ENCODE data around the gene GDI2. TPM values are rescaled to one million over a fixed set of nuclear protein-coding genes. Genes with fewer than 3 reads are reported as not detected.

The GDI2 gene
- total RNA-seq, 1 experiment from 2014 or later = 321 TPM

GRCh38 chr10:5812283-5813090 lies 747 bp downstream of the GDI2 start (continued):
- TF ChIP-seq GRHL2 (CRISPR knock-in tag; IDR thresholded peaks at IDR 0.05; ENCODE audit: insufficient replicate concordance, severe bottlenecking) (no peak), NR2C2 (CRISPR knock-in tag; IDR thresholded peaks at IDR 0.05) (no peak), TEAD1 (CRISPR knock-in tag; IDR thresholded peaks at IDR 0.05) (peak; percentile 4; the same call in 1 of the 2 replicates), GABPB1 (CRISPR knock-in tag; IDR thresholded peaks at IDR 0.05) (no peak), ERG (CRISPR knock-in tag; IDR thresholded peaks at IDR 0.05) (no peak), SMAD3 (CRISPR knock-in tag; IDR thresholded peaks at IDR 0.05; ENCODE audit: borderline replicate concordance) (no peak), ELF4 (CRISPR knock-in tag; IDR thresholded peaks at IDR 0.05; ENCODE audit: low read depth) (no peak), ZBTB43 (CRISPR knock-in tag; IDR thresholded peaks at IDR 0.05) (no peak), ATF2 (CRISPR knock-in tag; IDR thresholded peaks at IDR 0.05; ENCODE audit: borderline replicate concordance, low read depth) (no peak), ATF6 (CRISPR knock-in tag; IDR thresholded peaks at IDR 0.05) (no peak), ZNF317 (CRISPR knock-in tag; IDR thresholded peaks at IDR 0.05; ENCODE audit: borderline replicate concordance, low read depth) (no peak), KAT7 (CRISPR knock-in tag; IDR thresholded peaks at IDR 0.05; ENCODE audit: borderline replicate concordance) (0 out of 2 replicates have a peak, but pooled peaks have one; percentile 0), ESRRA (CRISPR knock-in tag; IDR thresholded peaks at IDR 0.05; ENCODE audit: borderline replicate concordance) (0 out of 2 replicates have a peak, but pooled peaks have one; percentile 22), MXD4 (CRISPR knock-in tag; IDR thresholded peaks at IDR 0.05; ENCODE audit: borderline replicate concordance) (no peak), FOXK1 (CRISPR knock-in tag; IDR thresholded peaks at IDR 0.05) (0 out of 2 replicates have a peak, but pooled peaks have one; percentile 45), NFATC4 (CRISPR knock-in tag; IDR thresholded peaks at IDR 0.05) (no peak)

GRCh38 chr10:5811387-5811821 lies 1.8 kb downstream of the GDI2 start:
- ChIA-PET POLR2A (interaction anchor here (0.7 to 1.4 kb wide), 3 partner anchors 10 to 383 kb away, joined by 5 to 7 read pairs (median 5); partner anchors contain the start of genes ANKRD16 and FBH1), CTCF (interaction anchor here (1.0 to 1.9 kb wide), 2 partner anchors 62 to 79 kb away, joined by 4 read pairs; partner anchors contain the start of genes ANKRD16 and FBH1)
- Mint-ChIP-seq H3K9me3 (no peaks in the 10 kb centered on the region), H3K4me1 (peaks cover 43% of the 10 kb centered on the region), H3K4me3 (peak overlapping the region; percentile 89), H3K27me3 (ENCODE audit: low read depth) (no peaks in the 10 kb centered on the region), H3K27ac (peak overlapping the region; percentile 52), H3K36me3 (peaks cover 14% of the 10 kb centered on the region)
- DNase-seq (ENCODE audit: low spot score) (no peak), ATAC-seq (no peak)
- no peak for TF ChIP-seq KAT7 (CRISPR knock-in tag; IDR thresholded peaks at IDR 0.05; ENCODE audit: borderline replicate concordance)
- no peak for TF ChIP-seq E2F5 (CRISPR knock-in tag; IDR thresholded peaks at IDR 0.05)
- no peak for TF ChIP-seq GABPB1 (CRISPR knock-in tag; IDR thresholded peaks at IDR 0.05)
- no peak for TF ChIP-seq GTF2I (CRISPR knock-in tag; conservative IDR thresholded peaks at IDR 0.05)
- no peak for TF ChIP-seq CTCF (IDR thresholded peaks at IDR 0.05)
- no peak for TF ChIP-seq JAZF1 (CRISPR knock-in tag; IDR thresholded peaks at IDR 0.05)
- no peak for TF ChIP-seq NR3C1 (CRISPR knock-in tag; conservative IDR thresholded peaks at IDR 0.05; ENCODE audit: low read depth)
- no peak for TF ChIP-seq TCF7 (CRISPR knock-in tag; IDR thresholded peaks at IDR 0.05; ENCODE audit: low read depth)
- TF ChIP-seq PREB (CRISPR knock-in tag; IDR thresholded peaks at IDR 0.05; ENCODE audit: borderline replicate concordance) = no peak
- TF ChIP-seq MXD4 (CRISPR knock-in tag; IDR thresholded peaks at IDR 0.05; ENCODE audit: borderline replicate concordance) = no peak
